Caco-2 (cell line): ENCODE results near the gene IFI27L1. TPM values are rescaled to one million over a fixed set of nuclear protein-coding genes. Genes with fewer than 3 reads are reported as not detected.

Experiments
- BruUV-seq: library from RNA; stranded (reverse); fragments of 400-500 nt; replicated peaks from 2 replicates; lab custom pipeline; 2021; lab: Mats Ljungman, UMichigan
- CTCF ChIA-PET: fragments of 300-600 bp; sonication (Branson Sonifier 250); formaldehyde crosslinking; loops from one replicate; lab custom pipeline; 2022; ENCODE audit warnings: antibody characterized with exemption; lab: Charles Lee
- POLR2A ChIA-PET: fragments of 300-600 bp; sonication (Branson Sonifier 250); formaldehyde crosslinking; loops from one replicate; lab custom pipeline; 2022; ENCODE audit warnings: antibody characterized with exemption; lab: Charles Lee
- DNase-seq, 2 experiments: peaks; one replicate each; pipeline versions ENCODE4 v3.0.0 to v3.0.0-alpha.2; 2020 to 2022
- H3K27me3 ChIP-seq: replicated peaks from 2 replicates; pipeline ENCODE4 v1.6.0; 2011; ENCODE audit warnings: low read length; ENCODE audit not compliant: control insufficient read depth, insufficient read depth
- H3K36me3 ChIP-seq: 2 replicates; pipeline ENCODE4 v1.5.1; 2011; ENCODE audit warnings: low read length; ENCODE audit not compliant: control insufficient read depth, insufficient read depth
- H3K4me1 ChIP-seq: fragments of 250-450 bp; sonication (Bioruptor Pico); 2 replicates; pipeline ENCODE4 v1.5.1; 2020; ENCODE audit warnings: mild to moderate bottlenecking
- H3K4me3 ChIP-seq: 2 replicates; pipeline ENCODE4 v1.5.1; 2011; ENCODE audit warnings: low read depth, mild to moderate bottlenecking, control low read depth, low read length
- H3K9me3 ChIP-seq: fragments of 250-450 bp; sonication (Bioruptor Pico); 2 replicates; pipeline ENCODE4 v1.5.1; 2020; ENCODE audit warnings: mild to moderate bottlenecking, moderate library complexity
- H3K27ac Mint-ChIP-seq: one replicate; pipeline ENCODE4 v1.8.0; 2022; ENCODE audit warnings: mixed read lengths; ENCODE audit not compliant: unreplicated experiment
- H3K27me3 Mint-ChIP-seq: one replicate; pipeline ENCODE4 v1.8.0; 2022; ENCODE audit warnings: mixed read lengths; ENCODE audit not compliant: insufficient read depth, unreplicated experiment
- H3K36me3 Mint-ChIP-seq: one replicate; pipeline ENCODE4 v1.8.0; 2022; ENCODE audit warnings: mild to moderate bottlenecking, mixed read lengths; ENCODE audit not compliant: insufficient read depth, unreplicated experiment
- H3K4me1 Mint-ChIP-seq: one replicate; pipeline ENCODE4 v1.8.0; 2022; ENCODE audit warnings: low read depth, mixed read lengths; ENCODE audit not compliant: unreplicated experiment
- H3K4me3 Mint-ChIP-seq: one replicate; pipeline ENCODE4 v1.8.0; 2022; ENCODE audit warnings: mild to moderate bottlenecking, moderate library complexity, mixed read lengths; ENCODE audit not compliant: unreplicated experiment
- H3K9me3 Mint-ChIP-seq: one replicate; pipeline ENCODE4 v1.8.0; 2022; ENCODE audit warnings: mixed read lengths; ENCODE audit not compliant: unreplicated experiment
- intact Hi-C: fragments of 100-400 bp; cut with micrococcal nuclease; formaldehyde crosslinking; loops from one replicate; pipeline ENCODE4 v1.10.0; 2022; ENCODE audit not compliant: unreplicated experiment
- total RNA-seq: library from RNA; stranded (reverse); gene quantifications from 2 replicates; pipeline ENCODE4 v1.2.3, GENCODE V29; 2022
- TF ChIP-seq, protein P1 (sequence below), 2 experiments: fragments of 200-600 bp in 1 of 2; IDR thresholded peaks; 1 replicate in 1 of 2; 2 replicates in 1 of 2; pipeline versions ENCODE4 v1.5.1 to v1.8.0; 2011 to 2022; ENCODE audit warnings: antibody characterized with exemption in 1 of 2, control low read depth in 1 of 2, inconsistent platforms in 1 of 2, low read depth in 1 of 2, low read length in 1 of 2, mild to moderate bottlenecking in 1 of 2, moderate library complexity in 1 of 2; ENCODE audit not compliant: insufficient read depth in 1 of 2, severe bottlenecking in 1 of 2, unreplicated experiment in 1 of 2

IFI27L1 gene
- total RNA-seq, 1 experiment from 2014 or later, result 13.6 TPM

DNA sequence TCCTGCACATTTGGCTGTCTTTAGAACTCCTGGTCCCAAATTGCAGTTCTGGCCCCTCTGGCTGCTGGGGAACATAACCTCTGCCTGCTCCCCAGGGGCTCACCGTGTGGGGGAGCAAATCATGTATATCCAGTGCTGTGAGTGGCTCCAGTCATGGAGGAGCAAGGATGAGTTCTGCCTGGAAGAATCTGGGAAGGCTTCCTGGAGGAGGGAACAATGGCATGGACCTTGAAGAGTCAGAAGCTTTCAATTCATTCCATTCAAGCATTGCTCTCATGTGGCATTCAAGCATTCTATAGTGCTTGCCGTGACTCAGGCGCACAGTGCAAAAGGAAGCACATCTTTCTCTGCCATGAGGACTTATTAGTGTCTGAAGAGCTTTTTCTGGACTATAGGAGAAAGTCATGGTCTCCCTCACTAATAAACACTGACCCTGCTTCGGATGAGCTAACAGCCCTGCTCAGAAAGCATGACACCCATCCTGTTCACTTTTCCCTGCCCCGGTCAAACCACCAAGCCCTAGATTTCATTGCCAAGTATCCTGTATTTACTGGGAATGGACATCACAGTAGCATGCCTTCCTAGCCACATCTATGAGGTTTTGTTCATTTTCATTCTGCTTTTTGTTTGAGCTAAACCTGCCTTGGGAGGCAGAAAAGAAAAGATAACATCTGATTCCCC, 32.9 kb downstream of the IFI27L1 start:
- Mint-ChIP-seq H3K27ac (no peak overlapping the region), H3K4me3 (no peak overlapping the region), H3K9me3 (no peaks in the 10 kb centered on the region), H3K4me1 (no peaks in the 10 kb centered on the region), H3K36me3 (no peaks in the 10 kb centered on the region), H3K27me3 (peaks cover 4% of the 10 kb centered on the region)
- intact Hi-C loops, result no loop called here
- Histone ChIP-seq H3K9me3 (no peaks in the 10 kb centered on the region), H3K27me3 (no peaks in the 10 kb centered on the region), H3K4me3 (no peak overlapping the region), H3K4me1 (no peaks in the 10 kb centered on the region), H3K36me3 (no peaks in the 10 kb centered on the region)
- DNase-seq, result no peak
- TF ChIP-seq, protein P1, sequence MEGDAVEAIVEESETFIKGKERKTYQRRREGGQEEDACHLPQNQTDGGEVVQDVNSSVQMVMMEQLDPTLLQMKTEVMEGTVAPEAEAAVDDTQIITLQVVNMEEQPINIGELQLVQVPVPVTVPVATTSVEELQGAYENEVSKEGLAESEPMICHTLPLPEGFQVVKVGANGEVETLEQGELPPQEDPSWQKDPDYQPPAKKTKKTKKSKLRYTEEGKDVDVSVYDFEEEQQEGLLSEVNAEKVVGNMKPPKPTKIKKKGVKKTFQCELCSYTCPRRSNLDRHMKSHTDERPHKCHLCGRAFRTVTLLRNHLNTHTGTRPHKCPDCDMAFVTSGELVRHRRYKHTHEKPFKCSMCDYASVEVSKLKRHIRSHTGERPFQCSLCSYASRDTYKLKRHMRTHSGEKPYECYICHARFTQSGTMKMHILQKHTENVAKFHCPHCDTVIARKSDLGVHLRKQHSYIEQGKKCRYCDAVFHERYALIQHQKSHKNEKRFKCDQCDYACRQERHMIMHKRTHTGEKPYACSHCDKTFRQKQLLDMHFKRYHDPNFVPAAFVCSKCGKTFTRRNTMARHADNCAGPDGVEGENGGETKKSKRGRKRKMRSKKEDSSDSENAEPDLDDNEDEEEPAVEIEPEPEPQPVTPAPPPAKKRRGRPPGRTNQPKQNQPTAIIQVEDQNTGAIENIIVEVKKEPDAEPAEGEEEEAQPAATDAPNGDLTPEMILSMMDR (IDR thresholded peaks at IDR 0.05; ENCODE audit: insufficient read depth in 1 of 2, low read depth in 1 of 2, low read length in 1 of 2, severe bottlenecking in 1 of 2, unreplicated experiment in 1 of 2), result no peak
- no TSS peak for BruUV-seq
- CTCF ChIA-PET, result no interaction called here
- POLR2A ChIA-PET, result no interaction called here

DNA sequence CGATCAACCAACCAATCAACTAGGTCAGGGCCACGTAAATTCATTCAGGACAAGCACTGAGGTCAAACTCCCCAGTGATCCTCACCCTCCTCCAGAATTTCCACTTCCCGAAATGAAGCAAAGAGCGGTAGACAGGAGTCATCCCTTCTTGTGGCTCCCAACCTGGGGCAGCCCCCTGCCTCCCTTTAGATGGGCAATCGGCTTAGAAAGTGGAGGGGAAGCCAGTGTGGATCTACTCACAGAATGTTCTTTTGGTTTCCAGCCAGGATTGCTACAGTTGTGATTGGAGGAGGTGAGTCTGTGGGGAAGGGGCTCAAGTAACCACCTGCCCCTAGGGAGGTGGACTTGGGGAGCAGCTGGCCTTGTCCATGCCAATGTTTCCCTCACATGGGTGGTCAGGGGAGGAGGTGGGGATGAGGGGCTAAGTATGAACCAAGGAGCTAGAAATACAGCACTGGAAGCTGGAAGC, 33.5 kb downstream of the IFI27L1 start:
- CTCF ChIA-PET, result no interaction called here
- no peaks in the 10 kb centered on the region for H3K36me3 ChIP-seq
- Mint-ChIP-seq H3K4me3 (no peak overlapping the region), H3K9me3 (no peaks in the 10 kb centered on the region), H3K27me3 (peaks cover 4% of the 10 kb centered on the region), H3K27ac (no peak overlapping the region), H3K4me1 (no peaks in the 10 kb centered on the region), H3K36me3 (no peaks in the 10 kb centered on the region)
- POLR2A ChIA-PET, result no interaction called here
- TF ChIP-seq, protein P1 (IDR thresholded peaks at IDR 0.05; ENCODE audit: insufficient read depth in 1 of 2, low read depth in 1 of 2, low read length in 1 of 2, severe bottlenecking in 1 of 2, unreplicated experiment in 1 of 2), result no peak
- no peak for DNase-seq
- intact Hi-C loops, result no loop called here
- no peaks in the 10 kb centered on the region for H3K9me3 ChIP-seq
- H3K27me3 ChIP-seq, result no peaks in the 10 kb centered on the region
- no TSS peak for BruUV-seq
- H3K4me3 ChIP-seq, result no peak overlapping the region
- H3K4me1 ChIP-seq, result no peaks in the 10 kb centered on the region

DNA sequence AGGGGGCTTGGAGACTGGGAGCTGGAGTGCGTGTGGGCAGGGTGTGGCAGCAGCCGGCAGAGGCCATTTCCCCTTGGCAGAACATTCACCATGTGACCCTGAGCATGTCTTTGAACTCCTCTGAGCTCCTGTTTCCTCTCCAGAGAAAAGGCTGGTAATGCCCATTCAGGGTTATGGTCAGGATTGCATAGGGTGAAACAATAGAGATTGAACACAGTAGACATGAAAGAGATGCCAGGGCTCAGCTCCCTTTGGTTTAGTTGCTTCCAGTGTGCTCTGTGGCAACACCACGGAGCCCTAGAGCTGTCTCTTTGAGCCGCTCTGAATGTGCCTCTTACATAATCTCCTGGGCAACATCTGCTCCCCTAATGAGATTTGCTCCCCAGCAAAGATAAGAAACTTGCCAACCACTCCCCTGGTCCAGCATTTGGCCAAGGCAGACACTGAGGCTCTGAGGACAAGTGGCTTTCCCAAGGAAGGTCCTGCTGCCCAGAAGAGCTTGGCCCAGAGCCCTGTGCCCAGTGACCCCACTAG, 34.0 kb downstream of the IFI27L1 start:
- H3K36me3 Mint-ChIP-seq, result no peaks in the 10 kb centered on the region
- no TSS peak for BruUV-seq
- Histone ChIP-seq H3K4me1 (no peaks in the 10 kb centered on the region), H3K27me3 (no peaks in the 10 kb centered on the region), H3K36me3 (no peaks in the 10 kb centered on the region), H3K9me3 (no peaks in the 10 kb centered on the region), H3K4me3 (no peak overlapping the region)
- H3K27ac Mint-ChIP-seq, result no peak overlapping the region
- ChIA-PET CTCF (no interaction called here), POLR2A (no interaction called here)
- intact Hi-C loops, result no loop called here
- H3K4me1 Mint-ChIP-seq, result no peaks in the 10 kb centered on the region
- DNase-seq, result no peak
- no peaks in the 10 kb centered on the region for H3K9me3 Mint-ChIP-seq
- TF ChIP-seq, protein P1 (IDR thresholded peaks at IDR 0.05; ENCODE audit: insufficient read depth in 1 of 2, low read depth in 1 of 2, low read length in 1 of 2, severe bottlenecking in 1 of 2, unreplicated experiment in 1 of 2), result no peak
- H3K4me3 Mint-ChIP-seq, result no peak overlapping the region
- H3K27me3 Mint-ChIP-seq, result peaks cover 4% of the 10 kb centered on the region
